ENCODE data around the gene ITGB1BP1.

The ITGB1BP1 gene

GRCh38 chr2:9416962-9417316 is 6.4 kb downstream of the ITGB1BP1 start:
- DNase-seq (ENCODE audit: low read depth): no peak
- H3K4me3 ChIP-seq (ENCODE audit: low read depth, low read length): no peak overlapping the region
- no peak for TF ChIP-seq CTCF (IDR thresholded peaks at IDR 0.05; ENCODE audit: low read depth, low read length)
- no peak for TF ChIP-seq POLR2A (IDR thresholded peaks at IDR 0.05; ENCODE audit: extremely low read depth, insufficient read length)
- no peak for TF ChIP-seq MYC (IDR thresholded peaks at IDR 0.05; ENCODE audit: low read depth, low read length)
- TF ChIP-seq MAX (IDR thresholded peaks at IDR 0.05; ENCODE audit: low read depth, low read length): no peak

- TF ChIP-seq POLR2A (IDR thresholded peaks at IDR 0.05; ENCODE audit: extremely low read depth, insufficient read length) (no peak), CTCF (IDR thresholded peaks at IDR 0.05; ENCODE audit: low read depth, low read length) (no peak), MYC (IDR thresholded peaks at IDR 0.05; ENCODE audit: low read depth, low read length) (no peak), MAX (IDR thresholded peaks at IDR 0.05; ENCODE audit: low read depth, low read length) (no peak)
- H3K4me3 ChIP-seq (ENCODE audit: low read depth, low read length): no peak overlapping the region
- no peak for DNase-seq (ENCODE audit: low read depth)
These were observed 6.9 kb downstream of the ITGB1BP1 start for GRCh38 chr2:9416267-9416961.

GRCh38 chr2:9415516-9416169 is 7.7 kb downstream of the ITGB1BP1 start:
- no peak for DNase-seq (ENCODE audit: low read depth)
- H3K4me3 ChIP-seq (ENCODE audit: low read depth, low read length): no peak overlapping the region
- TF ChIP-seq MAX (IDR thresholded peaks at IDR 0.05; ENCODE audit: low read depth, low read length) (no peak), POLR2A (IDR thresholded peaks at IDR 0.05; ENCODE audit: extremely low read depth, insufficient read length) (no peak)

GRCh38 chr2:9412781-9413180 is 10.5 kb downstream of the ITGB1BP1 start:
- TF ChIP-seq CTCF (IDR thresholded peaks at IDR 0.05; ENCODE audit: low read depth, low read length) (no peak), POLR2A (IDR thresholded peaks at IDR 0.05; ENCODE audit: extremely low read depth, insufficient read length) (no peak), MYC (IDR thresholded peaks at IDR 0.05; ENCODE audit: low read depth, low read length) (no peak), MAX (IDR thresholded peaks at IDR 0.05; ENCODE audit: low read depth, low read length) (no peak)
- no peak for DNase-seq (ENCODE audit: low read depth)
- no peak overlapping the region for H3K4me3 ChIP-seq (ENCODE audit: low read depth, low read length)

GRCh38 chr2:9410108-9410507 is 13.2 kb downstream of the ITGB1BP1 start:
- H3K4me3 ChIP-seq (ENCODE audit: low read depth, low read length): no peak overlapping the region
- DNase-seq (ENCODE audit: low read depth): no peak
- TF ChIP-seq CTCF (IDR thresholded peaks at IDR 0.05; ENCODE audit: low read depth, low read length) (no peak), POLR2A (IDR thresholded peaks at IDR 0.05; ENCODE audit: extremely low read depth, insufficient read length) (no peak)

- no peak overlapping the region for H3K4me3 ChIP-seq (ENCODE audit: low read depth, low read length)
- TF ChIP-seq CTCF (IDR thresholded peaks at IDR 0.05; ENCODE audit: low read depth, low read length) (no peak), POLR2A (IDR thresholded peaks at IDR 0.05; ENCODE audit: extremely low read depth, insufficient read length) (no peak), MAX (IDR thresholded peaks at IDR 0.05; ENCODE audit: low read depth, low read length) (no peak), MYC (IDR thresholded peaks at IDR 0.05; ENCODE audit: low read depth, low read length) (no peak)
- no peak for DNase-seq (ENCODE audit: low read depth)
These were observed 14.6 kb downstream of the ITGB1BP1 start for GRCh38 chr2:9408641-9409151.
